GM19035 (cell line): ENCODE results near the gene SPEG.

Source experiments
- ATAC-seq: cut with Tn5 transposase; IDR thresholded peaks from one replicate; pipeline ENCODE4 v1.9.1; 2021; ENCODE audit not compliant: unreplicated experiment

Gene SPEG

DNA sequence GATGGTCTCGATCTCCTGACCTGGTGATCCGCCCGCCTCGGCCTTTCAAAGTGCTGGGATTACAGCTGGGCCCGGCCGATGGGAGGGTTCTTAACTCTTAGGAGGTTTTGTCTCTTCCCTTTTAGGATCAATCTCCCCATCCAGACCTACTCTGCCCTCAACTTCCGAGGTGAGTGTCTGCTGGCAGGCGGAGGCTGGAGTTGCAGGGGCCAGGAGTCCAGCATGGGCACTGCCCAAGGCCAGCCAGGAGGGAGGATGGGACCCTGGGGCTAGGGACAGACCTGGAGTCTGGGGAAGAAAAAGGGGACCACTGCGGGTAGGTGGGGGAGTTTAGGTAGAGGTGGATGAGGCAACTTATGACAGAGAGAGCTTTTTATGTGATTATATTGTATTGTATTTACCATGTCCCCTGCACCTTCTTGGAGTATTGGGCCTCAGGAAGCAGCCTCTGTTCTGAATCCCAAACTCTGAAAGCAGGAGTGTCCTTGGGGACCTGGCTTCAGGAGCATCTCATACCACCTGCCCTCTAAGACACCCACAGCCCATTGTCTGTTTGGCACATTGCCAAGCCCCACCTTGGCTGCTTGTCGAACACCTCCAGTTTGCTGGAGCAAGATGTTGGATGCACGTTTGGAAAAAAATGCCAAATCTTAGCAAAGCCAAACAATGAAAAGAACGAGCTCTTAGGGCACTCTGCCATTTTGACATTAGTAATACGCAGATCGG, 10.8 kb upstream of the SPEG start:
- ATAC-seq: no peak

DNA sequence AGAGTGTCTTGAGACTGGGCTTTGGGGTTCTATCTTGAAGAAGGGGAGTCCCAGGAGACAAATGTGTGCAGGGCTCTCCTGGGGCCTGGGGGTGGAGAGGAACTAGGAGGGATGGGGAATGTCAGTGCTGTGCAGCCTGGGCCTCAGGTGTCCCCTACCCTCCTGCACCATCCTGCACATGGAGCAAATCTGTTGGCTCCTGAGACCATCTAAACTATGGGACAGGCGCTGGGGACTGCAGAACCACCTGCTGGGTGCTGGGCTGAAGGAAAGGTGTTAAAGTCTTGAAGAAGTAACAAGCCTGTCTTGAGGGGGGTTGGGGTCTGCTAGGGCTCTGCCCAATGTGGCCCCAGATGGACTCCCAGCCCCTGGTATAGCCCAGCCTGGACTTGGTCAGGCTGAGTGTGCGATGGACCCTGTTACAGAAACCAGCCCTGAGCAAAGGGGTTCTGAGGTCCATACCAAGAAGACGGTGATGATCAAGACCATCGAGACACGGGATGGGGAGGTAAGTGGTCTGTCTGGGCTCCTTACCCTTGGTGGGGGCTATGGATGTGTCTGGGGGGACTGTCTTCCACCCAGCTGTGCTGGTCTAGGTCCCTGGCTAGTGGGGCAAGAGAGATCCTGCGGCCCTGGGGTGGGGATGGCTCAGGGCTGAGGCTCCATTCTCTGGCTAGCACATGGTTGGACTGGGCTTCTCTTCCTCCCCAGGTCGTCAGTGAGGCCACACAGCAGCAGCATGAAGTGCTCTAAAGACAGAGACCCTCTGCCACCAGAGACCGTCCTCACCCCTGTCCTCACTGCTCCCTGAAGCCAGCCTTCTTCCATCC, 9.2 kb upstream of the SPEG start:
- ATAC-seq: no peak

DNA sequence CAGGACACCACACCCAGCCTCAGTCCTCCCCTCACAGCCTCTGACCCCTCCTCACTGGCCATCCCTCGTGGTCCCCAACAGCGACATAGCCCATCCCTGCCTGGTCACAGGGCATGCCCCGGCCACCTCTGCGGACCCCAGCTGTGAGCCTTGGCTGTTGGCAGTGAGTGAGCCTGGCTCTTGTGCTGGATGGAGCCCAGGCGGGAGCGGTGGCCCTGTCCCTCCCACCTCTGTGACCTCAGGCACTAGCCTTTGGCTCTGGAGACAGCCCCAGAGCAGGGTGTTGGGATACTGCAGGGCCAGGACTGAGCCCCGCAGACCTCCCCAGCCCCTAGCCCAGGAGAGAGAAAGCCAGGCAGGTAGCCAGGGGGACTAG, 8.6 kb upstream of the SPEG start:
- no peak for ATAC-seq

DNA sequence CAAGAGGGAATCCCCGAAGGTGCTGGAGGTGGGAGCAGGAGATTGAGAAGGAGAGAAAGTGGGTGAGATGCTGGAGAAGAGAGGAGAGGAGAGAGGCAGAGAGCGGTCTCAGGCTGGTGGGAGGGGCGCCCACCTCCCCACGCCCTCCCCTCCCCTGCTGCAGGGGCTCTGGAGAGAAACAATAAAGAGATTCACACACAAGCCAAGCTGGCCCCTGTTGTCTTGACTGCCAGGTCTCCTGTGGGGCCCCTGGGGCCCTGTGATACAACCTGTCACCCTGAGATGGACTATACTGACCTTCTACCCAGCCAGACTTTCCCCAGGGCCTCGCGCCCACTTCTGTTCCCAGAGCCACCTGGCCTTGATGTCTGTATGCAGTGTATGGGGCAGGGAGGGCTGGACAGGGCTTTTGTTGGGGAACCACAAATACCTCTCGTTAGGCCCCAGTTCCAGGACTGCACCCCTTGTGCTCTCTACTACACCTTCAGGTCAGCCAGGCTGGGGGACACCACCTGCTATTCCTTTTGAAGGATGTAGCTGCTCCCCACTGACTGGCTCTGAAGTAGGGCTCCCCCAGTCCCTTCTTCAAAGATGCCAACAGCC, 8.0 kb upstream of the SPEG start:
- no peak for ATAC-seq

DNA sequence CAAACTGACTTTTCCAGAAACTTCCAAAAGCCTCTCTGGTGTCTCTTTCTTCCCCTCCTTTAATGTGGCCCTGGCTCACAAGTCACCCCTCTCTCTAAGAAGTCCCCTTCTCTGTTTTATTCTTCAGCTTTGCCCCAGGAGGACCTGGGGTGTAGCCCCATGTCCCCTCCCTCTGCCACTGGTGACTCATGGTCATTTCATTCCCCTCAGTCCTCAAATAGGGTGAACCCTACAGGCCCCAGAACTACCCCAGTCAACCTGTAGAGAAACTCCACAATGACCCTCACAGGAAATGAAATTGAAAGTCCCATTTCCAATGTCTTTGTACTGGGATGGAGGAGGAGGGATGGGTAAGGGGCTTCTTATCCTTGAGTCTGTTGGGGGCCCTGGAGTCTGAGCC, 6.2 kb upstream of the SPEG start:
- ATAC-seq: no peak

DNA sequence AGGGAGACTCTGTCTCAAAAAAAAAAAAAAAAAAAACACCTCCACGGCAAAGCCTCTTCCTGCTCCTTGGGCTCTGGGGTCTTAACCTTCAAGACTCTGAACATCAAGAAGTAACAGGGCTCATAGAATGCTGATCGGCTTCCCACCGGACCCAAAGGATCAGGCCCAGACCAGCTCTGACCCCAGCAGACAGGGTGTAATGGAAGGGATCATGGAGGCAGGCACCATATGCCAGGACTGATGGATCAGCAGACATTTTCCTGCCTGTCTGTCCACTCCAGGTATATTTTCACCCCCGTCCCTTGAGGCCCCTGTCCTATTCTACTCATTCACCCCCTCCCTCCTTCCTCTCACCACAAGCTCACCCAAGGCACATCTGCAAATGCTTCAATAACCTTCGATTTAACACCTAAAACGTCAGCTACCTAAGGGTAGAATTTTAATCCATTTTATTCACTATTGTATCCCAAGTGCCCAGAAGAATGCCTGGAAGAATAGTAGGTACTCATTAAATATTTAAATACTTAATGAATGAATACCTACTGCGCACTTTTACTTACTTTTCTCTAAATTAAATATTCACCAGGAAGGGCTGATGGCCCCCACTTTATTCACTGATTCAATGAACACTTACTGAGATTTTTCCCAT, 4.6 kb upstream of the SPEG start:
- no peak for ATAC-seq

DNA sequence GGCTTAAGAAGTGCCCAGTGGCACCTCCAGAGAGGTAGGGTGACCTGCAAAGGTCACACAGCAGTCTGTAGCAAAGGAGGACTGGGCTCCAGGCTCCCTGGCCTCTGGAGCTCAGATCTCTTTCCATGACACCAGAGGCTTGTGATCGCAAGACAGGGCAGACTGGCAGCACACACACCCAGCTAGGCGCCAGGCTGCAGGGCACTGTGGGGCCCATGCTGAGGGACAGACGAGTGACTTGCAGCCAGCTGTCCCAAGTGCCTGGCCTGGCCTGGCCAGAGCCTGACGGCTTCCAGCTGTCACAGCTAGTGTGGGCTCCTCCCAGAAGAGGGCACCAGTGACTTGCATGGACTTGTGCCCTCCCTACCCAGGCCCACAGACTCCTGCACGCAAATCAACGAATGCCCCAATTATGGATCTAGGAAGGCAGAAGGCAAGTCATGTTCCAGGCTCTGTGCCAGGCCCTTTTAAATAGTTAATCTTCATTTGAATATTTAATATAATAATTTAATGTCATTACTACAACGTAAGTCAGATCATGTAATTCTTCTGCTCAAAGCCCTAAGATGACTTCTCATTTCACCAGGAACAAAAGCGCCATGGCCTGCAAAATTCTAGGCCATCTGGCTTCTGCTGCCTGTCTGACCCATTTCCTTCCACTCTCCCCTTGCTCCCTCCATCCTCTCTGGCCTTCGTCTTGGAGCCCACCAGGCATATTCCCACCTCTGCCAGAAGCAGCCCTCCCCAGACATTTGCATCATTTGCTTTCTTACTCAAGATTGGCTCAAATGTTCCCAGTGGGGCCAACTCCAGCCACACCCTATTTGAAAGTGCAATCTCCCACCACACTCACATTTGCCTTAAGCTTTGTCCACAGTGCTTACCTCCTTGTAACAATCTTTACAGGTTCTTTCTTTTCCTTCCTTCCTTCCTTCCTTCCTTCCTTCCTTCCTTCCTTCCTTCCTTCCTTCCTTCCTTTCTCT, 3.7 kb upstream of the SPEG start:
- ATAC-seq: no peak

DNA sequence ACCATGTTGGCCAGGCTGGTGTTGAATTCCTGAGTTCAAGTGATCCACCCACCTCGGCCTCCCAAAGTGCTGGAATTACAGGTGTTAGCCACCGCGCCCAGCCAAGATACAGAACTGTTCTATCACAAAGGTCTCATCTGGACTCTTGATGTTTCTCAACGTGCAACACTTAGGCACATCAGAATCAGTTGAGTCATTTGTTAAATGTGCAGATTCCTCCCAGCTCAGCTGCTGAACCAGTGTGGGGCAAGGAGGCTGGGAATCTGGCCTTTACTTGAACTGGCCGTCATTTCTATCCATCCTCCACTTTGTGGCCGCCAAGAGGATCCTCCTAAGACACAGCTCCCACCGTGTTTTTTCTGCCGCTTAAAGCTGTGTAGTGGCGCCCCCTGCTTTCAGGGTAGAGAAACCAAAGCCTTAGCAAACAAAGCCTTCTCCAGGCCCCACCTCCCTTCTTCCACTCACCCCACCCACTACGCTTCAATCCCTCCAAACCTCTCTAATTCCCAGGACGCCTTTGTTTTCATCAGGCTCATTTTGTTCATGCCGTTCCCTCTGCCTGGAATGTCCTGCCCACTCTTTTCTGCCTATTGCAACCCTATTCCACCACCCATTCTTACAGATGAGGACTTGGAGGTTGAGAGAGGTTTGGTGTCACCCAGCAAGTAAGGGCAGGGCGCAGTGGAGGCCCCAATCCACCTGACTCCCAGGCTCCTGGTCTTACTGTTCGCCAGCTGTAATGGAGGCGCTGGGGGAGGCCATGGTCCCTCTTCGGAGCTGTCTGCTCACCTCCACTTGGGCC, 776 bp upstream of the SPEG start:
- ATAC-seq: no peak

DNA sequence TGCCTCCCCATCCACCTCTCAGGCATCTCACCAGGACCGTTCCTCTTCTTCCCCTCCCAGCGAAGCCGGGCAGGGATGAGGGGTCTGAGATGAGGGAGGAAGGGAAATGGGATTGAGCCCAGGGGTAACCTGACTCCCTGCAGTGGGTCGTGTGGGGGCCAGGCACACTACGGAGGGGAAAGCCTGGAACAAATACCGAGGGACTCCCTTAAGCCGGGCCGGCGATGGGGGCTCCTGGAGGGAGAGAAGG, 250 bp upstream of the SPEG start:
- ATAC-seq: no peak

DNA sequence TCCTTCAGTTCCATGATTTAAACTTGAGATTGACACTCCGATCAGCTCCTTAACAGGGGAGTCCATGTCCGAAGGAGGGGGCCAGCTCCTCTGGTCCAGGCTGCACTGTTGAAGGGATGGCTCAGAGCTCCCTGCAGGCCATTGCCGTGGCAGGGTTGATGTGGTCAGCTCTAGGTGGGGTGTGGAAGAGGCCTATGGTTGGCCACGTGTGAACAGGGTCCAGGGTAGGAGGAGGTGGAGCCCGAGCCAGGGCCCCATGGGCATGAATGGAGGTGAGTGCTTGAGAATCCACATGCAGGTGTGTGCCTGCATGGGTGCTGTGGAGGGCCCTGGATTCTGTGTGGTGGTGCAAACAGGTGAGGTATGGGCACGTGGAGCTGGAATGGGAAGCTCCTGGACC, 1.1 kb downstream of the SPEG start:
- no peak for ATAC-seq

DNA sequence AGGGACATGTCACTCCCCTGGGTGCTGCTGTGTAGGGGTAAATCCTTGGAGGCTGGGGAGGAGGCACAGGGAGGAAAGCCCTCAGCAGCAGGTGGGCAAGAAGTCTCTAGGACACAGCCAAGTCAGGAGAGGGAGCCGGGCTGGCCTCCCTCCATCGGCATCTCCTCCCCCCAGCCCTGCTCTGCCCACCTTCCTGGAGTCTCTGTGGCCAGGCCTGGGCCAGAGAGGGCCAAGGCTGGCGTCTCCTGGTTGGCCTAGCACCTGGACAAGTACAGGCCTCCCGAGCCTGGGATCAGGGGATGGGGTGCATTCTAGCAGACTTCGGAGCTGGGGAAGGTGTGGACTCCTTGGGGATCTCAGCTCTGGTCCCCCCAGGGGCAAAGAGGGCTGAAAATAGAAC, 1.8 kb downstream of the SPEG start:
- ATAC-seq: no peak

DNA sequence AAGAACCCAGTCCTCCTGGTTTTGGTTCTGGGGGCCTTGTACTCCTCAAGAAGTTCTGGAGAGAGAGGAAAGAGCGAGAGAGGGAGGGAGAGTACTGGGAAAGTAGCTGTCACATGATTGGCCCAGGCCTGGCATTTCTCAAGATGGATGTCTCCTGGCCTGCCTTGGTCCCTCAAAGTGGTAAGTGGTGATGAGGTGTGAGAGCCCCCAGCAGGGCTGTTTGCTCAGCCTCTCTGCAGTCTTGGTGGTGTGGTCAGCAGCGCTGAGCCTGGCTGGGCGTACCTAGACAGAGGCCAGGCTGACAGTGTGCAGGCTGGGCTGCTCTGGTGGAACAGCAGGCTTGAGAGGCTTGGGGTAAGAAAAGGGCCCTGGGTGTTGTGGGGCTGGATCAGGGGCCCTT, 2.5 kb downstream of the SPEG start:
- ATAC-seq: no peak

DNA sequence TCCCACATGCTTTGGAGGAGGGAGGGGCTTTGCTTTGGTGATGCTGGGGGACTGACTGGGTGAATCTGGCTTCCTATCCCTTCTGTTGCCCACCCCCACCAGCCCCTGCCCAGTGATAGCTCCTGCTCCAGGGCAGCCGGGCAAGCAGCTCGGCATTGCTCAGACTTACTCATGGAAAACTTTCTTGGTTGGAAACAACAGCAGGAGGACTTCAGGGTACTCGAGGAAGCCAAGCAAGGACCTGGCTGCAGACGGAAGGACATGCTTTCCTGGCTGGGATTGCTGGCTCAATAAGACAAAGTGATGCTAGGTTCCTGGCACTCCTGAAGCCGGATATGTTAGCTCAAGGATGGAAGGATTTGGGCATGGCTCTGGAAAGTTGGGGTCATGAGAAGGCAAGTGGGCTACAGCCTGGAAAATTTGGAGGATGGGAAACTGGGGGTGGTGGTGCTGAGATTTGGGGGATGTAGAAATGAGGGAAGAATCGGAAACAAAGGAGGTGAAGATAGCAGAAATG, 3.1 kb downstream of the SPEG start:
- ATAC-seq: no peak

DNA sequence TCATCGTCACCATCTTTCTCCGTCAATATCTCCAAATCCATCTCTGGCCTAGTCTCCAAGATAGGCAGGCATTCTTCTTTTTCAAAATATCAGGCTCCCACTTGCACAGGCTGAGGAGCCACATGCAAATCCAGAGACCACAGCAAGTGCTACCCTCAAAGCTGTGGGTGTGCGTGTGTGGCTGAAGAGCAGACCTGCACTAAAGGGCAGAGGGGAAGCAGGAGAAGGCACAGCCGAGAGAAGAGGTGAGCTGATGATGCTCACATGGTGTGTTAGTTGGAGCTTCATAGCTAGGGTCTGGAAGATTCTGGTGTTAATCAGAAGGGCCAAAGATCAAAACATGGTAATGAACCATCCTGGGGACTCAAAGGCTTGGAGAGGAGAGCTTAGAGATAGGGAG, 3.8 kb downstream of the SPEG start:
- ATAC-seq: no peak

DNA sequence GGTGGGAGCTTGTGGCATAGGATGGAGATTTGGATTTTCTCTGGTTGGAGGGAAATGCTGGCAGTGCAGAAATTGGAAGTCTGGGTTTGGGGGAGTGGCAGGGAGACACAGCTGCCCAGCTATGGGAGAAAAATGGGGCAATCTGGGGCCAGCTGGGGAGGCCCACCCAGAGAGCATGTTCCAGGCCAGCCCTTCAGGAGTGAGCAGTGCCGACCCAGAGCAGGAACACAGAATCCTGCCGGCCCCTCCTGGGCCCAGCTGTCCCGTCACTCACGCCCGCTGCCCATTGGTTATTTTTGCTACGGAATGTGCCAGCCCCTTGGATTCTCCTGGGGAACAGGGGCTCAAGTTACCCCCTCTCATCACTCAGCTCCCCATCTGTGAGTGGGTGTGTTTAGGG, 4.9 kb downstream of the SPEG start:
- ATAC-seq: no peak

DNA sequence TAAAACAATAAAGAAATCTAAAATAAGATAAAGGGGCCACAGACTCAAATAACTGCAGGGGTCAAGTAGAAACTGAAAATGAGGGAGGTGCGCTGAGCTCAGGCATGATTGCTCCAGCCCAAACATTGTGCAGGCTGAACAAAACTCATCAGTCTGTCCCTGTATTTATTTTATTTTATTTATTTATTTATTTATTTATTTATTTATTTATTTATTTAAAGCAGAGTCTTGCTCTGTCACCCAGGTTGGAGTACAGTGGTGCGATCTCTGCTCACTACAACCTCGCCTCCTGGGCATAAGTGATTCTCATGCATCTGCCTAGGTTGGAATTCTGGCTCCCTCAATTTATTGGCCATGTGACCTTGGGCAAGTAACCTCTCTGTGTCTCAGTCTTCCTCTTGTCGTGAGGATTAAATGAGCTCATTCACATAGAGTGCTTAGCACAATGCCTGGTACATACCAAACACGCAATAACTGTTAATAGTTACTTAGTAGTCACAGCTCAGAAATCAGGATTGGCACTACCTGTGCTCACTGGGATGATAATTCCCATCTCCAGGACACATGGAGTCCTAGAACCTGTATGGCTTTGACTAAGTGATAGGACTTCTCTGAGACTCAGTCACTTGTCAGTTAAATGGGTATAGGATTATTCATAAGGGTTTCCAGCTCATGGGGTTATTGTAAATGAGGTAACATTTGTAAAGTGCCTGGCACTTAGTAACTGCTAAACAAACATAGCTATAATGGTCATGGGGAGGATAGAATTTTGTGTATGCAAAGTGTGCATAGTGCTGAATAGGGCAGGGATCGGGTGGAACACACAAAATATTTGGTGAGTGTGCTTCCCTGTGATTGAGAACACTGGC, 6.0 kb downstream of the SPEG start:
- no peak for ATAC-seq

DNA sequence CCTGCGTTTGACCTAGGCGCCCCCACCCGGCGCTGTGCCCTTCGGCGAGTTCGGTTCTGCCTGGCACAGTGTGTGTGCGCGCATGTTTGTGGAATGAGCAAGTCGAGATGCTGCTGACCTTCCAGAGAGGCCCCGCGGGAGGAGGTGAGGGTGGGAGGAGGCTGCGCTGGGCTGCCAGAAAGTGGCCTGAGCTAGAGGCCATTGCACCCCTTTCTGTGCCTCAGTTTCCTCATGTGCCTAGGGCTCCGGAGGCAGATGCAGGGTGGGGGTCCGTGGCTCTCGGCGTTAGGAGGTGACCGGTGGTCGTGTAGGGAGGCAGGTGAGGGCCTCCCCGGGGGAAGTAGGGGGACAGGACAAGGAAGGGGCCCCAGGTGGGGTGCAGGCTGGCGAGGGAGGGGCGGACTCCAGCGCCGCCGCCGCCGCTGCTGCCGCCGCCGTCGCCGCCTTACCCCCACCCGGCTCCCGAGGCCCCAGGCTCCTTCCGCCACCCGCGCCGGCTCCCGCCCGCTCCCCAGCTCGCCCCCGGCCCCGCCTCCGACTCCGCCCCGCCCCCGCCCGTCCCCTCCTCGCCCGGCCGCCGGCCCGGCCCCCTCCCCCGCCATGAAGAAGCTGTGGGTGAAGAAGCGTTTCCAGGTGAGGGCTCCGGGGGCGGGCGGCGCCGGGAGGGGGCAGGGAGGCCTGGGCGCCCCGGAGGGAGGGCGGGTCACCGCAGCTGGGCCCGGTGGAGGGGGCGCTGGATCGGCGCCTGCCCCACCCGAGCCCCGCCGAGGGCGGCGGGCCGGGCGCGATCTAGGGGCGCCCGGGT, 7.0 kb downstream of the SPEG start:
- no peak for ATAC-seq
